Activated CD4-positive, alpha-beta T cell treated with anti-CD3 and anti-CD28 coated beads, Interleukin-2, amount 10 ng/mL, durations not matched to agents 7 days and 5 days (primary cell): Measurements from ENCODE around the gene TFDP3. TPM values are rescaled to one million over a fixed set of nuclear protein-coding genes. Genes with fewer than 3 reads are reported as not detected.

Experiments used
- CTCF ChIA-PET: fragments of 350-600 bp; sonication (Branson Sonifier 250); formaldehyde crosslinking; loops from one replicate; lab custom pipeline; 2021; ENCODE audit warnings: antibody characterized with exemption; lab: Charles Lee
- POLR2A ChIA-PET: fragments of 350-600 bp; sonication (Branson Sonifier 250); formaldehyde crosslinking; loops from one replicate; lab custom pipeline; 2021; ENCODE audit warnings: antibody characterized with exemption; lab: Charles Lee
- DNase-seq: peaks from one replicate; pipeline ENCODE4 v3.0.0-alpha.2; 2020
- H3K27ac Mint-ChIP-seq: one replicate; pipeline ENCODE4 v1.8.0; 2021; ENCODE audit warnings: mild to moderate bottlenecking, moderate library complexity, mixed read lengths
- H3K27me3 Mint-ChIP-seq: one replicate; pipeline ENCODE4 v1.8.0; 2021; ENCODE audit warnings: mixed read lengths
- H3K36me3 Mint-ChIP-seq: one replicate; pipeline ENCODE4 v1.8.0; 2021; ENCODE audit warnings: low read depth, mixed read lengths
- H3K4me1 Mint-ChIP-seq: one replicate; pipeline ENCODE4 v1.8.0; 2021; ENCODE audit warnings: mixed read lengths
- H3K4me3 Mint-ChIP-seq: one replicate; pipeline ENCODE4 v1.8.0; 2021; ENCODE audit warnings: mild to moderate bottlenecking, moderate library complexity, mixed read lengths
- H3K9me3 Mint-ChIP-seq: one replicate; pipeline ENCODE4 v1.8.0; 2021; ENCODE audit warnings: mixed read lengths
- total RNA-seq, 2 experiments: library from RNA; stranded (reverse); gene quantifications; one replicate each; pipeline ENCODE4 v1.2.3, GENCODE V29; 2021

The TFDP3 gene
- total RNA-seq, 2 experiments from 2014 or later: not detected

- no peaks in the 10 kb centered on the region for H3K36me3 Mint-ChIP-seq
- DNase-seq: no peak
- H3K4me3 Mint-ChIP-seq: no peak overlapping the region
- no peaks in the 10 kb centered on the region for H3K27me3 Mint-ChIP-seq
- ChIA-PET POLR2A (no interaction called here), CTCF (no interaction called here)
- no peak overlapping the region for H3K27ac Mint-ChIP-seq
- no peaks in the 10 kb centered on the region for H3K9me3 Mint-ChIP-seq
- H3K4me1 Mint-ChIP-seq: no peaks in the 10 kb centered on the region
Measured at GRCh38 chrX:133175605-133176004, 42.5 kb downstream of the TFDP3 start.

GRCh38 chrX:133175162-133175561 lies 43.0 kb downstream of the TFDP3 start:
- H3K27ac Mint-ChIP-seq: no peak overlapping the region
- H3K36me3 Mint-ChIP-seq: no peaks in the 10 kb centered on the region
- POLR2A ChIA-PET: no interaction called here
- H3K27me3 Mint-ChIP-seq: no peaks in the 10 kb centered on the region
- no peaks in the 10 kb centered on the region for H3K4me1 Mint-ChIP-seq
- CTCF ChIA-PET: no interaction called here
- no peak for DNase-seq
- no peak overlapping the region for H3K4me3 Mint-ChIP-seq
- H3K9me3 Mint-ChIP-seq: no peaks in the 10 kb centered on the region

GRCh38 chrX:133171962-133172708 lies 46.0 kb downstream of the TFDP3 start:
- H3K27ac Mint-ChIP-seq: no peak overlapping the region
- no peaks in the 10 kb centered on the region for H3K4me1 Mint-ChIP-seq
- no peaks in the 10 kb centered on the region for H3K9me3 Mint-ChIP-seq
- DNase-seq: no peak
- ChIA-PET CTCF (no interaction called here), POLR2A (no interaction called here)
- no peak overlapping the region for H3K4me3 Mint-ChIP-seq
- H3K27me3 Mint-ChIP-seq: no peaks in the 10 kb centered on the region
- no peaks in the 10 kb centered on the region for H3K36me3 Mint-ChIP-seq

Other genes starting within 250 kb of the TFDP3 start
- gene USP26, start 121.2 kb downstream of the TFDP3 start, total RNA-seq: not detected
- not detected for gene GPC4, start 197.1 kb upstream of the TFDP3 start, total RNA-seq